Measurements from ENCODE around the gene PPP1R3D.
A peak's percentile ranks its signal among the peaks of the same experiment; 100 is the strongest.
"Not testable (repeated sequence)": the region's sequence is repeated elsewhere in the genome, so short reads cannot be mapped to it uniquely, and the experiment has no call there.

The PPP1R3D gene

DNA sequence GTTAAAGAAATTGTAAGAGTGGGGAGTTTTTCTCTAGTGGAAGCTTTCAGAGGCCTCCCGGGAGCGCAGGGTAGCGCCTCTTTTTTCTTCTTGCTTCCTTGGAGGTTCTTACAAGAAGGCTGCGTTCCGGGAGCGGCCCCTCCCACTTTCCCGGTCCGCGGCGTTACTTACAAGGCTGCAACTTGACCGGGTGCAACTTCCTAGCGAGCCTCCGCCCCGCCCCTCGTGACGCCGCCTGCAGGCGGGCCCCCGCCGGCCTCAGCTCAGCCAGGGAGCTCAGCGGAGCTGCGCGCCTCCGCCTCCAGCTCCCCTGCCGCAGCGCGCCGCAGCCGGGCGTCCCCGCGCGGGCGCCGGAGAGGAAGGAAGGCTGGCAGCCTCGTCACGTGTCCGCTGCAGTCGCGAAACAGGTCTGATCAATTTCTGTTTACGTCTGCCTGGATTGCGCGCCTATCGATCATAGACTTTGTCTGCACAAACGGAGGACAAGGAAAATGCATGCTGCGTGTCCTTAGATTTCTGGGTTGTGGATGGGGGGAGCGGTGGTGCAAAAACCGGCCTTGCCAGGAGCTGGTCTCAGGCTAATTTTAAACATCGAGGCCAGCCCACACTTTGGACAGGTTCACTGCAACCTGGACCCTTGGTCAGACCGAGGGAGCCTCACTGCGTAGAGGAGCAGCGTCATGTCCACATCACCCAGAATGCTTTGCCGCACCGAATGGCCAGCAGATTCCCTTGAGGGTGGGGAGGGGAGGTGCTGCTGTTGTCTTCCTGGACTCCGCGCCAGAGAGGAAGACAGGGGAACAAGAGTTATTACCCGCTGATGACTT is at the start of gene PPP1R3D, which contains the start of gene FAM217B:
TSS of gene PPP1R3D (minus strand) at position 177 of the 827 bp plus-strand sequence. CDS start 374 bp downstream, outside the sequence.
TSS of gene FAM217B (plus strand) at position 261 of the 827 bp plus-strand sequence. CDS start 3,555 bp downstream, outside the sequence.
- peak; percentile 95 for DNase-seq (ENCODE audit: low spot score)

DNA sequence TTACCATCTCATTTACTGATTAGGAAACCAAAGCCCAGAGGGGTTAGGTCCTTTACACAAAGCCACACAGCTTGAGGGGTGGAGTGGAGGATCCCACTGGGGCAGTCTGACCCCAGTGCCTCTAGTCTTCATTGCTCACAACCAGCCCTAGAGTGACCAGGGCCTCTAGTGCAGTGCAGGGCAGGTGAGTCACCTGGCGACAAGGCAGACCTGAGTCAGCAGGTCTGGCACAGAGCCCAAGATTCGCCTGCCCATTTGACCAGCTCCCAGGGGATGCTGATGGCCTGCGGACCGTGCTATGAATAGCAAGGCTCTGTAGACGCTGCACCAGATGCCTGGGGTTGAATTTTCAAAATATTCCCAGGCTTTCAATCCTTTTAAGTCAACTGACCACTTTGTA is 48.0 kb upstream of the PPP1R3D start:
- no peak for DNase-seq (ENCODE audit: low spot score)

GRCh38 chr20:59987135-59987534 is 47.0 kb upstream of the PPP1R3D start:
- DNase-seq (ENCODE audit: low spot score), result no peak

DNA sequence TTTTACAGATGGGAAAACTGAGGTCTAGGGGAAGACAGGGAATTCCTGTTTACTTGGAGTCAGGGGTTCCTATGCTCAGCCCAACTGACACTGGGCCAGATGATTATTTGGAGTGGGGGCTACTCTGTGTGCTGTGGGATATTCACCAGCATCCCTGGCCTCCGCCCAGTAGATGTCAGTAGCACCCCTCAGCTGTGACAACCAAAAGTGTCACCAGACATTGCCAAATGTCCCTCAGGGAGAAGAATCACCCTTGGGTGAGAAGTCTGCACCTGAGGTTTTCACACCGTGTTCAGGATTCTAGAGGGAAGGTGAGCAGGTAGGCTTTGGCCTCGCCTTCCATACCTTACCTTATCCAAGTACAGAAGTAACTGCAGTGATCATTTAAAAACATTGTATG is 45.8 kb upstream of the PPP1R3D start:
- no peak for DNase-seq (ENCODE audit: low spot score)

GRCh38 chr20:59985164-59985563 is 45.1 kb upstream of the PPP1R3D start:
- DNase-seq (ENCODE audit: low spot score), result no peak

- no peak for DNase-seq (ENCODE audit: low spot score)
Observed at GRCh38 chr20:59984541-59984940, 44.4 kb upstream of the PPP1R3D start.

DNA sequence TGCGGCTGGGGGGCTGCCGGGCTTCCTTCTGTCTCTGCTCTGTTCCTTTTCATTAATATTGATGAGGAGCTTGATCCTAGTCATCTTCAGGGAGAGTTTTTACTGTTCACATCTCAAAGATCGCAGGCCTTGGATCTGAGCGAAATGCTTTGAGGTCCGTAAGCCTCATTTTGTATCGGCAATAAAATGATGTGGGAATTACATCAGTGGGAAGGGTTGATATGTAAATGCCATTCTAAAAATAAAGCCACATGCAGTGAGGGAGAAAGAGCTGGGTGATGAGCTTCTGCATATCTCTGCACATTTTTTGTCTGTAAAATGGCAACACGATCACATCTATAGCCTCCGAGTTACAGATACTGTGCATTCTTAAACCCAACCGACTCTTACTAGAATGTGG is 43.0 kb upstream of the PPP1R3D start:
- DNase-seq (ENCODE audit: low spot score), result no peak

- no peak for DNase-seq (ENCODE audit: low spot score)
Observed at GRCh38 chr20:59977086-59977485, 37.0 kb upstream of the PPP1R3D start.

- no peak for DNase-seq (ENCODE audit: low spot score)
Observed at GRCh38 chr20:59976156-59976782, 36.2 kb upstream of the PPP1R3D start.

DNA sequence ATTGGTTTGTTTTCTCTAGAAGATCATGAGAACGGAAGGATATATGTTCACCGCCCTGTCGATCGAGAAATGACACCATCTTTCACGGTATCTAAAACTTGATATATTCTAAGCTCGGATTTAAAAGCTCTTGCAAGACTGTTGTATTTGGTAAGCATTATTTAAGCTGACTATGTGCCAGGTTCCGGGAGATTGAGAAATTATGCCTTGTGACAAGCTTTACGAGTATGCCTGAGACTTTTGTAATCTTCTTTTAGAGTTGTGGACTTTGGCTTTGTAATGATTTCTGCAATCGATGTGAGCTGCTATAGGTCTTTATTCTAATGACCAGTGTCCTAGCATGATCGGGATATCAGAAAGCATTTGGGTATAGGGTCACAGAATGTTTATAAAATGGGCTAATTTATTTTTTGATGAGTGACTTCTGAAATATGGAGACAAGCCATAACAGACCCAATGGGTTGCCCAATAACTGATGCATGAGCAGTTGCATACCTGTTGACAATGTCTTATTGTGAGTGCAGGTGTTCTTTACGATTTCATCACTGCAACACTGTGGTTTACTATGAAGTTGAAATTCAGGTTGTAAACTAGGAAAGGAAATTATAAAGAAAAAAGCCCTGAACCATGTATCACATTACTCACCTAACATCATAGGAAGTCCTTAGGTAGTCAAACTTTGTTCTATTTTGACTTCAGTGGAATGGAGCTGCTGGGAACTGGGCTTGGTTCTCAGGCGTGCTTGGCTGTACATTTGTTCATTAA is 32.1 kb upstream of the PPP1R3D start:
- DNase-seq (ENCODE audit: low spot score), result no peak

DNA sequence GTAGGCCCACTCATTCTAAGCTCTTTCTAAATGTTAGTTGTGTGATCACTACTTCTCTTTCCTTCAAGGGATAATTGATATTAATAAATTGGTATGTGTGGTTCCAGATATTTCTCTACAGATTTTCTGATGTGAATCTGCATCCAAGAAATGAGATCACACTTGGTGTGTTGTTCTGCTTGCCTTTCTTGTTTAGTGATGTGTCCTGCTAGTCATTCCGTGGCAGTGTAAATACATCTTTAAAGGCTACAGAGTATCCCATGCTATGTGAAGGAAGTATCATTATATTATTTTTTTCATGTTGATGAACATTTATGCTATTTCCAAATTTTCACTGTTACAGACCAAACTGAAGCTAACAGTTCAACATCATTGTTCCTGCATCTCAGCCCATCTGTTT is 31.3 kb upstream of the PPP1R3D start:
- no peak for DNase-seq (ENCODE audit: low spot score)

DNA sequence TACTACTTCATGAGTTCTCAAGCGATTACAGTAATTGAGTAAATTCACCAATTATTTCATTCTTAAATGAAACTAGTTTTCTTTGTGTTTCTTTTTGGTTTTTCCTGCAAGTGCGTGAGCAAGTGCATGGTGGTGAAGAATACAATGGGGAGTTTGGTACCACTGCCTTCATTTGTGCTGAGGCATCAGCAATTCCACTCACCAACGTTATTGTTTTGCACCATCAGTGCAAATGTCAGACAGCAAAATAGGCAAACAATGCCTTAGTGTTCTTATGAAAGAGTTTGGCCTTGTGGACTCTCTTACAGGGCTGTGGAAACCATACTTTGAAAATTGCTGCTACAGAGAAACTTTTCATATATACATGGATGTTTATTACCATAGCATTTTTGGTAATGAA is 26.3 kb upstream of the PPP1R3D start:
- no peak for DNase-seq (ENCODE audit: low spot score)

DNA sequence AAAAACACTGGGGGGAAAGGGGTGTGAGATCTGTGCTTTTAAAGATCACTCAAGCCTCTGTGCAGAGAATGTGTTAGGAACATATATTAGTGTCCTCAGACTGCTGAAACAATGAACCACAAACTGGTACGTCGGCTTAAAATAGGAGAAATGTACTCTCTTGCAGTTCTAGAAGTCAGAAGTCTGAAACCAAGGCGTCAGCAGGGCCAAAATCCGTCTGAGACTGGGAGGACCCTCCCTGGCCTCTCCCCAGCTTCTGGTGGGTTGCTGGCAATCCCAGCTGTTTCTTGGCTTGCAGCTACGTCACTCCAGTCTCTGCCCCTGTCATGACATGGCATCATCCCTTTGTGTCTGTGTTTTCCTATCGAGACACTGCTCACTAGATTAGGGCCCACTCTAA is 22.1 kb upstream of the PPP1R3D start:
- DNase-seq (ENCODE audit: low spot score), result no peak

DNA sequence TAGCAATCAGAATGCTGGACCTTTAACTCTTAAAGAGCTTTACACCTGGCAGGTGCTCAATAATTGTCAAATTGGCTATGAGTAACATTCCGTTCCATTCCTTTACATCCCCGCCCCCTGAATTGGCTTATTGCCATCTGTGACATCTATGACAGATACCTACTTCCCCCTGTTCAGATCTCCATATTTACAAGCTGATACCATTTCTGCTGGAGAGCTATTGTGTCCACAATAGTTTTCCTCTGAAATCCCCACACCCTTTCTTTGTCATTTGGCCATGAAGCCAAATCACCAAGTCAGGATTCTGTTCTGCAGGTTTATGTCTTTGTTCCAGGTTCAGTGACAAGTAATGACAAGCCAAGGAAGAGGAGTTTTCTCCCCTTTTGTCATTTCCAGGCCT is 21.3 kb upstream of the PPP1R3D start:
- DNase-seq (ENCODE audit: low spot score), result no peak

GRCh38 chr20:59958626-59959025 is 18.5 kb upstream of the PPP1R3D start:
- no peak for DNase-seq (ENCODE audit: low spot score)

DNA sequence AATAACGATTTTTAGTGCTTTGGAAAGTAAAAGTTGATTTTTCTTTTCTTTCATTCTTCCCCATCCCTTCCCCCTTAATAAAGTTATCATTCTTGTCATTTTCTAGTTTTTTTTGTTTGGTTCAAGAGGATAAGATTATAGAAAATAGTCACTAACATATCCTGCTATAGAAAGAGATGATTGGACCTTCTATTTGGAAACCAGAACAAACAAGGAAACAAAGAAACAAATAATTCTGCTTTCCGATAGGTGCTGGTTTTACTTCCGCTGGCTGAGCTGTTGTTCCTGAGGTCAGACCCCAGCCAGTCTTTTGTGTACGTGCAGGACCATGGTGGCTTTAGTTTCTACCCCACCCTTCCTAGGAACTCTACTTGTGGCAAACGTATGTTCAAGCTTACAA is 18.0 kb upstream of the PPP1R3D start, which contains the start of gene CDH26:
TSS of gene CDH26 (plus strand) at position 301 of the 400 bp plus-strand sequence. CDS start 304 bp downstream, outside the sequence.
- no peak for DNase-seq (ENCODE audit: low spot score)

DNA sequence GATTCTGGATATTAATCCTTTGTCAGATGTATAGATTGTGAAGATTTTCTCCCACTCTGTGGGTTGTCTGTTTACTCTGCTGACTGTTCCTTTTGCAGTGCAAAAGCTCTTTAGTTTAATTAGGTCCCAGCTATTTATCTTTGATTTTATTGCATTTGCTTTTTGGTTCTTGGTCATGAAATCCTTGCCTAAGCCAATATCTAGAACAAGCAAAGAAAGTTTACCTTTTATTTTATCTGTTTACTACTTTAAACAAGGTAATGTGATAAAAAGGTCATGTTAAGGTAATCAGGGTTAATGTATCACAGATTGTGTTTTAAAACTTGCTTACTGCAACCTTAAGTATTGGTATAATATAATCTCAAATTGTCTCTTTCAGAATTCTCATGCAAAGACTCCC is 17.5 kb upstream of the PPP1R3D start:
- DNase-seq (ENCODE audit: low spot score), result not testable (repeated sequence)

- DNase-seq (ENCODE audit: low spot score), result peak; percentile 13
Observed at GRCh38 chr20:59955131-59955796, 15.2 kb upstream of the PPP1R3D start.

DNA sequence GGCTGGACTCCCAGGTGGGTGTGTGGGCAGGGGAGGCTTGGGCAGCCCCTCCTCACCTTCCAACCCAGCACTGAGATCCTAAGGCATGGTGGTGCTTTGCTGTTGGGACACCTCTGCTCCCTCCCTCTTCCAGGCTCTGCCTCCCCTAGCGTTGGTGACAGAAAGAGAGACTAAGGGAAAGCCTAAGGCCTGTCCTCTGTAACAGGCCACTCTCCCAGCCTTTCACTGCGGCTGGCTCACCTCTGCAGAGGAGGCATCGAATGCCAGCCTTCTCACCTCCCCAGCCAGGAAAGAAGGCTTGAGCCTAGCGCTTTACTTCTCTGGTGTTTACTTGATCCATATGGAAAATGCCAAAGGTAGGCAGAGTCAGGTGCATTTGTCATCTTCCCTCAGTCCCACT is 14.6 kb upstream of the PPP1R3D start:
- no peak for DNase-seq (ENCODE audit: low spot score)

- DNase-seq (ENCODE audit: low spot score), result no peak
Observed at GRCh38 chr20:59949911-59950310, 9.8 kb upstream of the PPP1R3D start.

- DNase-seq (ENCODE audit: low spot score), result peak; percentile 31
Observed at GRCh38 chr20:59948828-59949720, 9.0 kb upstream of the PPP1R3D start.
